ENCODE results near the gene SOX13. TPM values are rescaled to one million over a fixed set of nuclear protein-coding genes. Genes with fewer than 3 reads are reported as not detected.
A peak's percentile ranks its signal among the peaks of the same experiment; 100 is the strongest.

Gene SOX13
- total RNA-seq, 4 donors from 2014 or later: 15.6 to 31.1 (median 16.3) TPM

- DNase-seq (no peak), ATAC-seq (no peak)
- H3K4me3 ChIP-seq: no peak overlapping the region
- H3K36me3 ChIP-seq: no peaks in the 10 kb centered on the region
- TF ChIP-seq CTCF (IDR thresholded peaks at IDR 0.05 in 4 of 5, conservative IDR thresholded peaks at IDR 0.05 in 1 of 5): no peak
- no peak for TF ChIP-seq POLR2A (IDR thresholded peaks at IDR 0.05)
- H3K27me3 ChIP-seq: no peaks in the 10 kb centered on the region
- no peaks in the 10 kb centered on the region for H3K9me3 ChIP-seq
- in situ Hi-C loops (cut with MboI; ENCODE audit: low sequenced_read_pairs in 4 of 4): no loop called here
- intact Hi-C loops (cut with DNase I; ENCODE audit: low total_unique reads): no loop called here
- H3K4me1 ChIP-seq: peaks cover 57 to 58% of the 10 kb centered on the region in 2 donors
- no peak overlapping the region for H3K27ac ChIP-seq
Measured at GRCh38 chr1:204106825-204107224, 33.9 kb downstream of the SOX13 start.

GRCh38 chr1:204107892-204108291 is 35.0 kb downstream of the SOX13 start:
- H3K4me3 ChIP-seq: no peak overlapping the region
- H3K27ac ChIP-seq: peak overlapping the region in 1 of 4 donors; percentile 30
- no peaks in the 10 kb centered on the region for H3K36me3 ChIP-seq
- peaks cover 46 to 47% of the 10 kb centered on the region in 2 donors for H3K4me1 ChIP-seq
- DNase-seq (no peak), ATAC-seq (no peak)
- no peaks in the 10 kb centered on the region for H3K27me3 ChIP-seq
- H3K9me3 ChIP-seq: no peaks in the 10 kb centered on the region
- intact Hi-C loops (cut with DNase I; ENCODE audit: low total_unique reads) (no loop called here), in situ Hi-C loops (cut with MboI; ENCODE audit: low sequenced_read_pairs in 4 of 4) (no loop called here)
- TF ChIP-seq CTCF (IDR thresholded peaks at IDR 0.05 in 4 of 5, conservative IDR thresholded peaks at IDR 0.05 in 1 of 5): no peak
- TF ChIP-seq POLR2A (IDR thresholded peaks at IDR 0.05): no peak

- Histone ChIP-seq H3K36me3 (no peaks in the 10 kb centered on the region), H3K9me3 (no peaks in the 10 kb centered on the region), H3K27ac (peak overlapping the region in 3 of 4 donors; percentile 6 to 31 (median 23)), H3K27me3 (no peaks in the 10 kb centered on the region), H3K4me1 (peaks cover 41 to 42% of the 10 kb centered on the region in 2 donors), H3K4me3 (peak overlapping the region in 1 of 4 donors; percentile 13)
- DNase-seq (no peak), ATAC-seq (no peak)
- intact Hi-C loops (cut with DNase I; ENCODE audit: low total_unique reads) (no loop called here), in situ Hi-C loops (cut with MboI; ENCODE audit: low sequenced_read_pairs in 4 of 4) (no loop called here)
- no peak for TF ChIP-seq POLR2A (IDR thresholded peaks at IDR 0.05)
- TF ChIP-seq CTCF (IDR thresholded peaks at IDR 0.05 in 4 of 5, conservative IDR thresholded peaks at IDR 0.05 in 1 of 5): no peak
Measured at GRCh38 chr1:204108312-204109141, 35.6 kb downstream of the SOX13 start.

GRCh38 chr1:204110894-204111633 is 38.1 kb downstream of the SOX13 start:
- TF ChIP-seq POLR2A (IDR thresholded peaks at IDR 0.05): no peak
- TF ChIP-seq CTCF (IDR thresholded peaks at IDR 0.05 in 4 of 5, conservative IDR thresholded peaks at IDR 0.05 in 1 of 5): no peak
- Histone ChIP-seq H3K4me3 (no peak overlapping the region), H3K27ac (no peak overlapping the region), H3K4me1 (peaks cover 31 to 33% of the 10 kb centered on the region in 2 donors), H3K9me3 (no peaks in the 10 kb centered on the region), H3K36me3 (peaks cover 0 to 4% of the 10 kb centered on the region in 2 donors), H3K27me3 (no peaks in the 10 kb centered on the region)
- intact Hi-C loops (cut with DNase I; ENCODE audit: low total_unique reads) (no loop called here), in situ Hi-C loops (cut with MboI; ENCODE audit: low sequenced_read_pairs in 4 of 4) (no loop called here)
- no peak for DNase-seq
- ATAC-seq: peak in 1 of 2 donors; percentile 27

Measured in gastrocnemius medialis (tissue), 4 donors.